NCI-H524 (cell line): Measurements from ENCODE around the gene PRKD2.
"Not testable (repeated sequence)": the region's sequence is repeated elsewhere in the genome, so short reads cannot be mapped to it uniquely, and the experiment has no call there.

Experiments used
- DNase-seq, 2 experiments: peaks; one replicate each; lab custom pipeline; 2025; lab: John Stamatoyannopoulos, UW

The PRKD2 gene

DNA sequence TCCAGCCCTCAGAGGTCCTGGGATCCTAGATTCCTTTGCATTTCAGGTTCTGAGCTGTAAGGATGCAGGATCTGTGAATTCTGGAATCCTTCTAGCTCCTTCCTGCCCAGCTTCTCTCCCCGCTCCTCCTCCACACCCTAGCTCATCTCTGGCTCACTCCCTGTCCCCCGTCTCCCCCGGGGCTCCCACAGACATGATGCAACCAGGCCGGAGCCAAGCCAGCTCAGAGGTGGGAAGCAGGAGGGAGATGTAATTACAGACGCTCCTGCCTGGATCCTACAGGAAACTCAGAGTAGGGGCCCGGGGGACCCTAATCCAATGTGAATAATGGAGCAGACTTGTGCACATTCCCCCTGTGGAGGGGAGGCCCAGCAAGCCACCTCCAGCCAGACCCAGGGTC is 85.4 kb downstream of the PRKD2 start:
- DNase-seq: peak in 1 of 2 experiments; percentile 12

DNA sequence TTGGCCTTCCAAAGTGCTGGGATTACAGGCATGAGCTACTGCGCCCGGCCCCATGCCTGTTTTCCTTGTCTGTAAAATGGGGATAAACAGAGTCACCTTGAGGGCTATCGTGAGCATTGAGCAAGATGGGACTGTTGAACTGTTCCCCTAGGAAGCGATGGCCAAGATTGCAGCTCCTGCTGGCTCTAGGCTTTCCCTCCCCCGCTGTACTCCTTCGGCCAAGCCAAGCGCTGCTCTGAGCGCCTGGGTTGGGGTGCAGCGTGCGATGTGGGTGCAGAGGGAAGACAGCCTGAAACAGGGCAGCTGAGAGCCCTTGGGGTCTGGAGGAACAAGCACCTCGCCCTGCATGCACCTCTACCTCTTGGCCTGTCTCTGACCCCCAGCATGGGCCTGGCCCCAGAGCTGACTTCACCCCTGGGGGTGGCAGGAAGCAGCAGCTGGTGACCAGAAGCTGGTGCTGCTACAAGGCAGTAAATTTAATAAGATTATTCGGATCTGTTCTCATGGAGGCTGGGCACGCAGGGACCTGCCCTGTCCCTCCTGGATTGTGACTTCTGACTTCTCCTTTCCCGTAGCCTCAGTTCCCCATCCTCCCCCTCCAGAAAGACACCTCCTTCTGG is 86.2 kb downstream of the PRKD2 start:
- DNase-seq: peak; percentile 41 to 74

DNA sequence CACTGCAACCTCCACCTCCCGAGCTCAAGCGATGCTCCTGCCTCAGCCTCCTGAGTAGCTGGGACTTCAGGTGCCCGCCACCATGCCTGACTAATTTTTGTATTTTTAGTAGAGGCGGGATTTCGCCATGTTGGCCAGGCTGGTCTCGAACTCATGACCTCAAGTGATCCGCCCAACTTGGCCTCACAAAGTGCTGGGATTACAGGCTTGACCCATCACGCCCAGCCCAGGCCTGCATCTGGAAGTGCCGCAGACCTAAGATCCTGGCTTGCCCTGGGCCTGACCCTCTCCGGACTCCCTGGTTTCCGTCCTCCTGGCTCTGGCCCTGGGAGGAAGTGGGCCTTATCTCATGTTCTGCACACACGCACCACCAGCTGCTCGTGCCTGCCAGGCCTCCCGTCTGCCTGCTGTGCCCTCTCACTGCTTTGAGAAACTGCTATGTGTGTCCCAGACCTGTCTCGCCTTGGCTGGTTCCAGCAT is 87.3 kb downstream of the PRKD2 start:
- DNase-seq: peak in 1 of 2 experiments; percentile 26

DNA sequence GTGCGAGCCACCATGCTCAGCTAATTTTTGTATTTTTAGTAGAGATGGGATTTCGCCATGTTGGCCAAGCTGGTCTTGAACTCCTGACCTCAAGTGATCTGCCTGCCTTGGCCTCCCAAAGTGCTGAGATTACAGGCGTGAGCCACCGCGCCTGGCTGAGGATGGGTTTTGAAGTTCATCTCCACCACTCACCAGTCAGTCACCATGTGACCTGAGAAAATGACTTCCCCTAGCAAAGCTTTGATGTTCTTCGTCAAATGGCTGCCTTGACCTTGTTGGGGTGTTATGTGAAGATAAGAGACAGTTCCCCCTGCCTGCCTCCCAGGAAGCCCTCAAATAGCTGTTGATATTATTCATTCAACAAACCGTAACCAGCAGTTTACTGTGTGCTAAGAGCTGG is 87.9 kb downstream of the PRKD2 start:
- DNase-seq: not testable (repeated sequence)

DNA sequence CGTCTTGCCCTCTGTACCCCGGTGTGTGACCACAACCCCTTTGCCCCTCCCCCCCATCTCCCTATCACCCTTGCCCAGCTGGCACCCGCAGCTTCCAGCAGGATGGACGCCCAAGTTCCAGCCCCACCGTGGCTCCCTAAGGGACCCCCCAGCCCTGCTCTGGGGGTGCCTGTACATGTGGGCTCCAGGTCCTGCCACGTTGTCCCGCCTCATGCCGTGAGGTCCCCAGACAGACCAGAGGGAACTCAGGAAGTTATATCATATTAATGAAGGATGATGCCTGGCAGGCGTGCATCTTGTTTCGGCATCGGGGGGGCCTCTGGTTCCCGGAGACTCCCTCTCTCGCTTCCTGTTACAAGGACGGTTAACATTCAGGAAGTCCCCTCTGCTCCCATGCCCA is 90.5 kb downstream of the PRKD2 start:
- DNase-seq: no peak

DNA sequence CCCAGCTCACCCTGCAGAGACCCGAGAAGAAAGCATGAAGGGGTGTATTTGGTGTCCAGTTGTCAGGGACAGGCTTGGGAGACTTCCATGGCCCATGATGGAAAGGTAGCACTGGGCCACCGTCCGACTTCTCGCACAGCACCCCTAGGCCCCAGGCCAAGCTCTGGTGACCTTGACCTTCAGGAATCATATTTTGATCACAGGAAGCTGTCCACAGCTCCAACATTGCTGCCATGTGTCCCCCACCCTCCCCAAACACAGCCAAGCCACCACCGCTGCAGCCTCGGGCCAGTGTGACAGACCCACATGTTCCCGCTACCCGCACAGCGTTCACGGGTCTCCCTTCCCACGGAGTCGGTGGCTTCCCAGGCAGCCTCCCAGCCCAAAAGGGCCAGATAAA is 91.2 kb downstream of the PRKD2 start:
- DNase-seq: no peak

DNA sequence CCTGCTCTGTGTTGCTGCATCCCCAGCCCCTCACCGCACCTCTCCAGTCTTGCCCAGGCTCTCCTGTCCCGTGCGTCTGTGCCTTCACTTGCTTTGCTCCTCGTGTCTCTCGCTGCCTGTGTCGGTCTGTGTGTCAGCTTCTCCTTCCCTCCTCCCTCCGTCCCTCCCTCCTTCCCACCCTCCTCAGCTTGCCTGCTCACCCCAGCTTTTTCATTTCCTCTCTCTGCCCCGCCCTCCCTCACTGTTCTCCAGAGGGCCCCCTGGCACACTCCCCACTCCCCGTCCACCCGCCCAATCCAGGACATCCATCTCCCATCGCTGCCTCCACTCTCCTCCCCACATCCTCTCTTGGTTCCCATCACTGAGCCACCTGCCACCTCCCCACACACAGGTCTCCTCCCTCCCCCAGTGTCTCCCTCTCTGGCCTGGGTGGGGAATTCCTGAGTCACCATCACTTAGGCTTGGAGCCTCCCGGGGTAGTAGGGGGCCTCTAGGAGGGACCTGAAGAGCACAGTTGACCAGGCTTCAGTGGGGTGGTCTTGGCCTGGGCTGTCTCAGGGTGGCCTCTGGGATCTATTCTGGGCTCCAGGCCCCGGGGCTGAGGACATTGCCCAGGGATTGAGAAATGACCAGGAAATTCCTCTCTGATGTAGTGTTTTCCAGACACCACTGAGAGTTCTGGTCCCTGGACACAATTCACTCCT is 91.8 kb downstream of the PRKD2 start, which contains the start of gene PTGIR:
Gene PTGIR, minus strand, starts transcription at position 132 of the 704 bp plus-strand sequence. CDS start 864 bp downstream, outside the sequence.
- DNase-seq: no peak
